ENCODE measurements around the gene CLMN.

CLMN gene

DNA sequence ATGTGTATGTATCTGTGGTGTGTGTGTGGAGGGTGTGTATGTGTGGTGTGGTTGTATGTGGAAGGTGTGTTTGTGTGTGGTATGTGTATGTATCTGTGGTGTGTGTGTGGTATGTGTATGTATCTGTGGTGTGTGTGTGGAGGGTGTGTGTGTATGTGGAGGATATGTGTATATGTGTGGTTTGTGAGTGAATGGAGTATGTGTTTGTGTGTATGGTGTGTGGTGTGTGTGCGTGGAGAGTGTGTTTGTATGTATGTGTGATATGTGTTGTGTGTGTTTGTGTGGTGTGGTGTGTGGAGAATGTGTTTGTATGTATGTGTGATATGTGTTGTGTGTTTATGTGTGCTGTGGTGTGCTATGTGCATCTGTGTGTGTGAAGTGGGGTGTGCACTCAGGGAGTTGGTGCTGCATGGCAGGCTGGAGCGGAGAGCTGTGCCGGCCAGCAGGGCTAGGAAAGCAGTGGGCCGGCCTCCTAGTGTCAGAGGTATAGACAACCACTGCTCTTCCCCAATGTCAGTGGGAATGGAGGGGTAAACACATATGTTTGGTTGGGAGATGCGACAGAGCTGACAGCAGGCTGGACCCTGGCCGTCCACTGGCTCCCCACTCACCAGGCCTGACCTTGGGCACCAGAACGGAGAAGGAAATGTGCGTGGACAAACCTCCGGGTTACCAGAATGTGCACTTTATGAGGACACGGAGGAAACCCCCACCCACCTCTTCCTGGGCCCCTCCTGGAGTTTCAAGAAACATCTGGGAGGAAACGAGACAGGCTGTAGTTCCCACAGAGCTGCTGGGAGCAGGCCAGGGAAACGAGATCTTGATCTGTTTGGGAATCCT is 60.7 kb downstream of the CLMN start:
- FAIRE-seq: no peak

DNA sequence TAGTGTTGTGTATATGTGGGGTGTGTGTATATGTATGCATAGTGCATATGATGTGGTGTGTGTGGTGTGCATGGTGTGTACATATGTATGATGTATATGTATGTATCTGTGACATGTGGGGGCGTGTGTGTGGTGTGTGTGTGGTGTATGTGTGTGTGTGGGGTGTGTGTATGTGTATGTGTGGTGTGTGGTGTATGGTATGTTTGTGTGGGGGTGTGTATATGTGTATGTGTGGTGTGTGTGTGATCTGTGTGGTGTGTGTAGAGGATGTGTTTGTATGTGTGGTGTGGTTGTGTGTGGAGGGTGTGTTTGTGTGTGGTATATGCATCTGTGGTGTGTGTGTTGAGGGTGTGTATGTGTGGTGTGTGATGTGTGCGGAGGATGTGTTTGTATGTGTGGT is 61.6 kb downstream of the CLMN start:
- FAIRE-seq: no peak

DNA sequence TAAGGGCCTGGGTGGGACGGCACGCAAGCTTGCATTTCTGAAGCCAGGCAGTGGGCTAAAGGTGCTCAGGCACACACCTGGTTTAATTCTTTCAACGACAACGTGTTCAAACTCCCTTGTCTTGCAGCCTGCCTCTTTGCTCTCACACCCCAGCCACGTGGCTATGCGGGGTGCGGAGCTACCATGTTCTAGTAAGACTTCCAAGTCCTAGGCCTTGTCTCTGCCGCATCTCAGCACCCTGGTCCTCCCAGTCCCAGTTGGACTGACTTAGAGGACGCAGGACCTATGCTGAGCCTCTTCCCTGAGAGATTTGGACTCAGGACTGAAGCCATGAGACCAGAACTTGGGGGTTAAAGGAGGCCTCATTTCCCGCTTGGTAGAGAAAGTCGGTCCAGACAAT is 62.2 kb downstream of the CLMN start:
- no peak for FAIRE-seq

DNA sequence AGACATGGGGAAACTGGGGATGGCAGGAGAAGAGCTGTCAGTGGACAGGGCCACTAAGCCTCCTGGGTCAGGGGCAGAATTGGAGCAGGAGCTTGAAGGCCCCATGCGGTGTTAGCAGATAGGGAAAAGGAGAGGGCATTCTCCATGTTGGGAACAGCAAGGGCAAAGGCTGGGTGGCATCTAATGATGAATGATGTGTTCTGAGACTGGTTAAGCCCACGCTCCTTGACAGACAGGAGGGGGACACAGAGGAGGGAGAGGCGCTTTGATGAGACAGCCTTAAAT is 63.0 kb downstream of the CLMN start:
- no peak for FAIRE-seq

DNA sequence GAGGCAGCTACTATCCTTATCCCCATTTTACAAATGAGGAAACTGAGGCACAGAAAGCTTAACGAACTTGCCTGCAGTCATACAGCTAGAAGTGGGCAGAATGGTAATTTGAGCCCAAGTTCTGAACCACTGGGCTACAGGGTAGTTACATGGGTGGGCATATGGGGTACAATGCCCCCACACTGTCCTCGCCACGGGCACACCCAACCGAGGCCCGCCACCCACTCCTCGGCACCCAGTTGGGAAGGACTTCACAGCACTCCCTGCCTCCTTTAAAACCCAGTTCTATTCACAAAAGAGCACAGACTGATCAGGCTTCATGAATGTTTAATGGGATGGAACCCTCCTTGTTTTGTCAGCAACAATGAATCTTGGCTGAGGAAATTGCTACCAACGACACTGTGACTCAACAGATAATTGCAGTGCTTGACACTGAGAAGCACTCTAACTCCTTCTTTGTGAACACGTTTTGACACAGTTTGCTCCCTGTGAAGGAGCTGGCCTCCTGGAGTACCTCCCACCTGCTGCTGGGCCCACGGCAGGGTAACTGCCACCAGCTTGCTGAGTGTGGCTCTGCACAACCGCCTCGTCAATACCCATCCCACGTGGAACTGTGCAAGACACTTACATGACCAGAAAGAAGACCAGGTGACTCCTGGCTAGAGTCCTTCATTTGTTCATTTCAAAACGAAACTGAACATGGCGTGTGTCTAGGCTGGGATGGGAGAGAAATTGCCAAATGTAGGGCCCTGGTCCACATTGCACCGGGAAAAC is 63.5 kb downstream of the CLMN start:
- no peak for FAIRE-seq

DNA sequence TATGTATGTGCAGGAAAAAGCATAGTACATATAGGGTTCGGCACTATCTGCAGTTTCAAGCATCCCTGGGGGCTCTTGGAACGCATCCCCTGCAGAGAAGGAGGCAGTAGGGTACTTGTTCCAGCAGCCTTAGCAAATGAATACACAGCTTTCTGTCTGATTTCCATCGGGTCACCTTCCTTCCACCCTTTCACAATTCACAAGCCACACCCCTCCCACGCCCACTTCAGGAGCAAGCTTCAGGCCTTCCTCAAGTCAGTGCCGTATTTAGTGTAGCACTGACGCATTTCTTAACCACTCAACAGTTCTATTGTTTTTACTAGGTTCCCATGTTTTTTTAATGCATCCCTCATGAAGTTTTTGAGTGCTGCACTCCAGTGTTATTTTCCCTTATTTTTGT is 64.2 kb downstream of the CLMN start:
- no peak for FAIRE-seq

DNA sequence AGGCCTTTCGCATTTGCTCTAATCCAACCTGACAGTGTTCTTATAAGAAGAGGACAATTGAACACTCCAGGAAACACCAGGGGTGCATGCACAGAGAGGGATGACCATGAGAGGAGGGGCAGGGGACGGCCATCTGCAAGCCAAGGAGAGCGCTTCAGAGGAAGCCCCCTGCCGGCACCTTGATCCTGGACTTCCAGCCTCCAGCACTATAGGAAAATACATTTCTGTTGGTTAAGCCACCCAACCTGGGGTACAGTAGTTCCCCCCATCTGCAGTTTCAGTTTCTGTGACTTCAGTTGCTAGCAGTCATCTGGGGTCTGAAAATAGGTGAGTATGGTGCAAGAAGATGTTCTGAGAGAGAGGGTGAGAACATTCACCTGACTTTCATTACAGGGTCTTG is 64.7 kb downstream of the CLMN start:
- FAIRE-seq: no peak

DNA sequence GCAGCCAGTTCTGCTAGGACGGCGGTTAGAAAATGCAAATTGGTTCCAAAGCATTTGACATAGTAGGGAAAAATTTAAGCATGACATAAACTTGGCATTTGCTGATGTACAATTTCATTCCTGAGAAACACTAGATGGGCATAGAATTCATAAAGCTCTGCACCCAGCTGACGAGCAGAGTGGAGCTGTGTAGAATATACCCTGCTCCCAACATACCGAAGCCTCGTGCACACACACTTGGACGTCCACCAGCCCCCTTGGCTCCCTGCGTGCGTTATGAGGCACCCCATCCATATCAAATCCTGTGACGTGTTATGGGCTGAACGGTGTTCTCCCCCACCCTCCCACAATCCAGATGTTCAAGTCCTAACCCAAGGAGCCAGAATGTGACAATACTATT is 65.4 kb downstream of the CLMN start:
- no peak for FAIRE-seq

DNA sequence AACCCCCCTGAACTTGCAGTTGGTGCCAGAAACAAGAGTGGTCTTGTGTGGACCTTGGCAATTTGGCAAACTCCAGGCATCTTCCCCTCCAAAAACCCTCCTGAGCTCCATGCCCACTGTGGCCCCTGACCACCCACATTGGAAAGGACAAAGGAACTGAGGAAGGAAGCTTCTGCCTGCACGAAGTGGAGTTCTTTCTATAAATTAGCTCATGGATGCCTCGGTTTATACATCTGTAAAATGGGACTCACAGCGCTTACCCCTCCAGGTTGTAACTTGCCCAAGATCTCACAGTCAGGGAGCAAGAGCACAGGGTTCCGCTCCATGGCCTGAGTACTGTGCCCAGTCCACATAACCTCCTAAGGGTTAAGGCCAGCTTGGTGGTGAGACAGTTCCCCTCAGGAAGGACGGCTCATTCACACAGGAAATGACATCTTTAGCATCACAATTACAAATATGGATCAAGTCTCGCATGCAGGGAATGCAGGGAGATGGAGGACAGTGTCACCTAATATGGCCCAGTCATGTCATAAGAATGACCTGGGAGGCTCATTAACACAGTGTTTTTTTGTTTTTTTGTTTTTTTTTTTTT is 66.6 kb downstream of the CLMN start:
- no peak for FAIRE-seq

DNA sequence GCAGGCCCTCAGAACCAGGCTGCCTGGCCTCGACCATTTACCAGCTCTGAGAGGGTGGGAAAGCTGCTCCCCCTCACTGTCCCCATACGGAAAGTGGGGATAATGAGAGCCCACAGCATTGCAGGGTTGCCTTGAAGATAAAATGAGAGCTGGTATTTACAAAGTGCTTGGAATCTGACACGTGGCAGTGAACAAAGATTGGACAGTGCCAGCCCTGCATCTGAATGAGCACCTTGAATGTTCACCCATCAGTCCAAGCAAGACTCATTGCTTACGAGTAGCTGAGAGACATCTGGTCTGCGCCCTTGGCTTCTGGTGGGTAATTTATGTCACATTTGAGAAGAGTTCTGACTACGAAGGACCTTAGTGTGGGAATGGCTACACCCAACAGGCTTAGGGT is 67.5 kb downstream of the CLMN start:
- FAIRE-seq: no peak

DNA sequence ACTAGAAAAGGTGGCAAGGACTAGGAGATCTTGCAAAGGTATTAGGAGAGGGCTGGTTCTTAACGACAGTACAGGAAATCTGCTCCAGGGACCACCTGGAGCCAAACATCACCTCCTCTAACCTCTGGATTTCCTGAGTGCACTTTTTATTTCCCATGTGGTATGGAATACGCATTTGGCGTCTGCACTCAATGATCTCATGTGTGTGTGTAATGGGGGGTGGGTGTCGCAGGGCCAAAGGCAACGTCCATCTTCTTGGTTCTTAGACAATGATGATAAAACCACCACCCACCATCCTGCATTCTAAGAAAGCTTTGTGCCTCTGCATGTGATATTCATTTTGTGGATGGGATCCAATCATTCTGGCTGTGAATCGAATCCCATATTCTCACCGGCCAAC is 68.8 kb downstream of the CLMN start:
- FAIRE-seq: no peak

DNA sequence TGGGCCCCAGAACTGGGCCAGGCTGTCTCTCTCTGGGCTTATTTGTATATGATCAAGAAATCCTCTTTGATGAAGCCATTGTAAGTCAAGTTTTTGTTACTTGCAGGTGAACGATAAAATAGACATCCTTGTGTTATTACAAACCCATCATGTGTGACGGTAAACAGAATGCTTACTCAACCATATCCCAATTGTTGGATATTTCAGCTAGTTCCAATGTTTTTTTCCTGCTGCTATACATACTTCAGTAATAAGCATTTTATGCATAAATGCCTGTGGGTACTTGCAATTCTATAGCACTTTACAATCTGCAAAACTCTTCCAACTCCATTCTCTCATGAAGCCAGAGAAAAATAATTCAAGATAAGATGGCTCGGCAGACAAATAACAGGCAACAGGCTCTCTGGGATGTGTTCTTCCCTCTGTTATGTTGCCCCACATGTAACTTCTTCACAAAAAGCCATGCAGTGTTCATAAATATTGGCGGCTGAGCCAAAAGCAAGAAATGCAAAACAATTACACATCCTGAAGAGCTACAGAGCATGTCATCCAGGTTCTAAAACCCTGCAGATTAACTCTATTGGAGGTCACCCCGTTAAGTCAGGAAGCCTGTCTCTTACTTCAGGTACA is 69.5 kb downstream of the CLMN start:
- FAIRE-seq: no peak

DNA sequence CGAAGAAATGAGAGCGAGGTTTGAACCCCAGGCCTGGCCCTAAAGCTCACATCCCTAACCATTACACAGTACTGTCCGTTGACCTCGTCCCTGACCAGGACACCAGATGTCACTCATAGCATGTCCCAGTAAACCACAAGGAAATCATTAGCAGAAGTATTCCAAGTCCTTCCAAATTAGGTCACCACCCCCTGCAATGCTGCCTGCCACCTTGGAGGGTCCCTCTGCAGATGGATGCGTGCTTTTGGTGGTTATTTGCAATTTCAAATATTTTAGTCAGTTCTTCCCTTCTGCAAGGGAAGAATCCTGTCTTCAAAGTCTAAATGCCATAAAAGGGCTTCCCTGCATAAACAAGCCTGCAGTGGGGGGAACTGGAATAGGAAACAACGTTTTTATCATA is 71.3 kb downstream of the CLMN start:
- no peak for FAIRE-seq

DNA sequence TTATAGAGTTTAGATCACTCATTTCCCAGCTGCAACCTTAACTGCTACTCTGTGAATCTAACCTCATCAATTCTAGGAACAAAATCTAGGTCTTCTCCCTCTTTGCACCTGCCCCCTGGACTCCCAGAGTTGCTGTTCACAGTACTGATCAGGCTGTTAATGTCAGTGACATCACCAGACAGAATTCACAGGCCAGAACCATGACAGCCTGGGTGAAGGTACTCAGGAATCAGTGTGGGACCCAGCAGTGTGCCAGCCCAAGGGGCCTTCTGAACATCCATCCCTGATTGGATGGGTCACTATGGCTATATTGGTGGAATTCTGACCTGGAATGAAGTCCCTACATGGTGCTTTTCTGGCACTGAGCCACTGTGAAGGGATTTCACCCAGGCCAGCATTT is 72.8 kb downstream of the CLMN start:
- no peak for FAIRE-seq

DNA sequence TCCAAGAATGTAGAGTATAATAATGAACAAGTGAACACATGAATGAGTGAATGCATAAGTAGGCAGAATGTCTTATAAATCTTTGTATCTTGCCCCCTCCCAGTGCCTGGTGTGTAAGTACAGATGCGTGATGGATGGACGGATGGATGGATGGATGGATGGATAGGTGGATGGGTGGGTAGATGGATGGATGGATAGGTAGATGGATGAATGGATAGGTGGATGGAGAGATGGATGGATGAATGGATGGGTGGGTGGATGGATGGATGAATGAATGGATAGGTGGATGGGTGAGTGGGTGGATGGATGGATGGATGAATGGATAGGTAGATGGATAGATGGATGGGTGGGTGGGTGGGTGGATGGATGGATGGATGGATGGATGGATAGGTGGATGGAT is 74.4 kb downstream of the CLMN start:
- no peak for FAIRE-seq

DNA sequence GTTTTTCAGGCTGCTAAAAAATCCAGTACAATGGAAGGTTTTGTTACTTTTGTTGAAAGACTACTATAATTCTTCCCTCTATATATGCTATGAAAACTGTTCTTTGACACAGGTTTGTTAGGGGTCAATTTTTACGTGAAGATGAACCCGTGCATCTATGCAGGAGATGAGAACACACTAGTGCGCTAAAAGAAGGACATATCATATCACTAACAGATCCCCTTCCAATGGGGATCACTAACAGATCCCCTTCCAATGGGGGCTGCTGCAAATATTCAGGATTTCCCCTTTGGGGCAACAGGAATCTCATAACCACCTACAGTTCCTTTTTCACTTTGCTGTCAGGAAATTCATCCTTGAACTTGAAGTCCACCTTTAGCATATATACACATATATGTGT is 75.1 kb downstream of the CLMN start:
- FAIRE-seq: no peak

DNA sequence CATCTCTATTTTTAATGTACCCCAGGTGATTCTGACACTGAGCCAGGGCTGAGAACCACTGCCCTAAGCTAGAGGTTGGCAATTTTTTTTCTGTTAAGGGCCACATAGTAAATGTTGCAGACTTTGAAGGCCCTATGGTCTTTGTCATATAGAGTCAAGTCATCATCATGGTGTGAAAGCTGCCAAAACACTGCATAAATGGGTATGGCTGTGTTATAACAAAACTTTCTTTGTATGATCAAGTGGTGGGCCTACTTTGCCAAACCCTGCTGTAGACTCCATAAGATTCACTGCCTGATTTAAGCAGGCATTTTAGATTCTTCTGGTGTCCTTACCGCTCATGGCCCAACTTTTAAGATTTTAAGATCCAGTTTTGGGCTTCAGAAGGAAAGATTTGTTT is 76.8 kb downstream of the CLMN start:
- FAIRE-seq: no peak

DNA sequence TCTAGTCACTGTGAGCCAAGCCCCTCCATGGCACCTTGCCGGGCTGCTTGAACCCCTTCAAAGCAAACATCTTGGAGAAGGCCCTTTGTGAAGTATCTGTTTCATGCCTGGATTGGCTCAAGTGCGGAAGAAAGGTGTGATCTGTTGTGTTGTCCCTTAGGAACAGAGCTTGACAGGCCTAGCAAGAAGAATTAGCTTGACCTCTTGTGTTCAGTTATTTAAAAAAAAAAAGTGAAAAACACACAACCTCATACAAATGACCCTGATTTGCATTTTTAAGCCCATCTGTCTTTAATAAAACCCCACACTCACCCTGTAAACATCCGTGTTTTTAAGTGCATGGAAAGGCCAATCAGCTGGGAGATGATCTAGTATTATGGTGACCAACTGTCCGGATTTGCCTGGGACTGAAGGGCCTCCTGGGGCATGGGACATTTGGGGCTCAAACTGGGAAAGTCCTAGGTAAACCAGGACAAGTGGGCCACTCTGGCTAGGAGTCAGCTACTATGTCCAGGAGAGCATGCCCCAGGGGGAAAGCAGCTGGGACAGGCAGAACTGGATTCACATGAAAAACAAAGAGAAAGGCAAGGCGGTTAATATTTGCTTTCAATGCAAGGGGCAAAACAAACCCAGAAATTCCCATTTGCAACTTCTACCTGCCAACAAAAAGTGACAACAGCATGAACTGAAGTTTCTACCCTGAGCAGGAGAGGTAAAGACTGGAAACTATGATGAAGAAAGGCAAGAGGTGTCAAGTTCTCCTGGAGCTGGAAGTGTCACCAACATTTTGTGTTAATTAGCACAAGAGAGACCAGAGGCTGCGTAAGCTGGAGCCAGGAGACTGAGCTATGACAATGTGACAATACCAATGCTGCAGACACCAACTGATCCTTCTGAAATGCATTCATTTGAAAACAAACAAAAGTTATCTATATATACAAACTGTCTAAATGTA is 78.6 kb downstream of the CLMN start:
- FAIRE-seq: no peak

DNA sequence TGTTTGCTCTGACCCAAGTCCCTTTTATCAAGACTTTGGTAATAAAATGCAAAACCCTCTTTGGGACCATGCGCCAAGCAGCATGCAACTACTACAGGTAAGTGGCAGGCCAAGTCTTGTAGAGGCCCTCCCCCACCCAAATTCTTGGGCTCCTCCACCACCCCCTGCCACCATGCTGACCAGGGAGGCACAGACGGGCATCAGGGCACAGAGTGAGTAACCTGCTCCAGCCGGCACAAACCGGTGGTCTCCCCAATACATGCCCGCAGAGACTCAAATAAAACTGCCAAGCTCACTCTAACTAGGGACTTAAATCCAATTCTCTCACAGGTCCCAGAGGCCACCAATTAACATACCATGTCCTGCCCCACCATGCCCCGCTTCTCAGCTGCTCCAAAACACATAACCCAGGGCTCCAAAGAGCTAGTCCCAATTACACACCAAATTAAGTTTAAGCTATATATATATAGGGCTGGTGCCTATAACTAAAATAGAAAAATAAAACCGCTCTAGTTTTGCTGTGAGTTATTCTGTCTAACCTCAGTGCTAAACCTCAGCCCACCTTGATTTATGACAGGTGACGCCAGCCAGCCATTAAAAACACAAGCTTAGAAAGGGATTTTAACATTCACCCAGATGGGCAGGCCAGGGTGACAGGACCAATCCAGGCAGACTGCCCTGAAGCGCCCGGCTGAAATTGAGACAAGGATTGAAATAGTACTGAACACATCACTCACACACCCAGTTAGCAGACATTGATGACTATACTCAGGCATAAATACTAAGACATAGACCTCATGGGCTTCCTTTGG is 81.0 kb downstream of the CLMN start:
- no peak for FAIRE-seq

DNA sequence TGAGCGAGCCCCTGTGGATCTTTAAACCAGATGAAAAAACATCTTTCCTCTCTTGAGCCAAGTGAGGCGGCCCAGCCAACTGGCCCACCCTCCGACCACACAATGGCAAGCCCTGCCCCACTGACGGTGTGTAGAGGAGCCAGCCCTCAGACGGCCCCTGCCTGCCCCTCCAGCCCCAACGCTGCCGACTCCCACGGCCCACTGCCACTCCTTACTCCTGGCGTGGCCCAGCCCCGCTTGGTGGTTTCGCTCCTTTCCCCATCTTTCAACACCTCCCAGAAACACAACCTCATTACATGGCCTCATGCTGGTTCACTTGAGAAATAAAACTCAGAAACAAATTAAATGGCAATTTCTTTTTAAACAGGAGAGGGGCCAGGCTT is 81.8 kb downstream of the CLMN start:
- FAIRE-seq: no peak

DNA sequence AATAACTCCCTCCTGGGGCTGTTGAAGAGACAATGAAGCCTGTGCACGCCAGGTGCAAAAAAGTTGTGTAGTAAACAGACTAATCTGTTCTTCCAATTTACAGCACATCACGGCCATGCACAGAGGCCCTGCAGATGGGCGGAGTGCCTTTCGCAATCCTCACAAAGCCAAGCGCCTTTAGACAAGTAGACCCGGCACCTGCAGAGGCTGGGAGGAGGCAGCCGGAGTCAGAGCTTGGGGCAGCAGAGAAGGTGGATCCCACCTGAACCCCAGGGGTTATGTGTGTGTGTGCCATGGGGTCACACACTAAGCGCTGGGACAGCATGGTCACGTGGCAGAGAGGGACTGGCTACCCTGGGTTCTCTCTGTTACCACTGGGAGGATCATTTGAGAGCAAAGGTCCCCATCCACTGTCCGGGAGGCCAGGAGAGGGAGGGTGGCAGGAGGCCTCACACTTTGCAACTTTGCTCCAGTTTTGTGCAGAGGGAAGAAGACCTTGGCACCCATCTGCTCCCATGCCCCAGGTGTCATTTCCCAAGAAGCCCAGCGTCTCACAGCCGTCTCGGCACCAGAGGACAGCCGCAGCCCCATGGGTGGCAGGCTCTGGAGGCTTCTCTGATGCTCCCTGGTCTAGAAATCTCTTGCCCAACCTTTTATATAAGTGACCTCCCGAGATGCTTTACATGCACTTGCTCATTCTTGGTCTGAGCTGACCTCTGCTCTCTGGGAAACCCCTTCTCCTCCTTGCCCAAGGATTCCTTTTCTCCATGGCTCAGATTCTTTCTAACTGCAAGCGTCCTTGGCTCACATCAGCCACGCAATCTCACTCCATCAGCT is 82.4 kb downstream of the CLMN start:
- no peak for FAIRE-seq
